ENCODE measurements around the gene HOXC9.

Gene HOXC9

GRCh38 chr12:54004841-54005530 is 5.0 kb downstream of the HOXC9 start:
- Histone ChIP-seq H4K20me1 (ENCODE audit: low read depth, low read length) (no peaks in the 10 kb centered on the region), H3K4me2 (ENCODE audit: low read depth, low read length, poor library complexity, severe bottlenecking) (no peak overlapping the region), H3K27me3 (ENCODE audit: low read length) (no peaks in the 10 kb centered on the region)

GRCh38 chr12:54005531-54005852 is 5.5 kb downstream of the HOXC9 start:
- no peaks in the 10 kb centered on the region for H3K79me2 ChIP-seq (ENCODE audit: insufficient read depth, low read length)
- H3K4me3 ChIP-seq (ENCODE audit: insufficient read depth, low read length, poor library complexity, severe bottlenecking), result no peak overlapping the region
- H3K9me2 ChIP-seq (replicated peaks; ENCODE audit: insufficient read depth, low read length), result no peaks in the 10 kb centered on the region
- no peaks in the 10 kb centered on the region for H3K36me3 ChIP-seq (ENCODE audit: low read length)
- H3K9ac ChIP-seq (ENCODE audit: low read length), result no peak overlapping the region
- no peaks in the 10 kb centered on the region for H3F3A ChIP-seq (ENCODE audit: insufficient read depth)
- no peak overlapping the region for H3K27ac ChIP-seq (ENCODE audit: low read depth, low read length)
- H2AFZ ChIP-seq (ENCODE audit: low read depth, low read length, severe bottlenecking), result no peak overlapping the region
- H3K9me3 ChIP-seq (ENCODE audit: insufficient read depth, low read length), result no peaks in the 10 kb centered on the region
- no peak for TF ChIP-seq CTCF (IDR thresholded peaks at IDR 0.05; ENCODE audit: insufficient read depth, low read length, poor library complexity, severe bottlenecking)
- TF ChIP-seq EZH2phosphoT487 (conservative IDR thresholded peaks at IDR 0.05; ENCODE audit: low read length), result no peak
- H4K20me1 ChIP-seq (ENCODE audit: low read depth, low read length), result no peaks in the 10 kb centered on the region
- H3K4me2 ChIP-seq (ENCODE audit: low read depth, low read length, poor library complexity, severe bottlenecking), result no peak overlapping the region
- H3K27me3 ChIP-seq (ENCODE audit: low read length), result no peaks in the 10 kb centered on the region

More at GRCh38 chr12:54004841-54005530, 5.0 kb downstream of the HOXC9 start:
- no peak overlapping the region for H3K9ac ChIP-seq (ENCODE audit: low read length)
- no peaks in the 10 kb centered on the region for H3K79me2 ChIP-seq (ENCODE audit: insufficient read depth, low read length)
- no peaks in the 10 kb centered on the region for H3F3A ChIP-seq (ENCODE audit: insufficient read depth)
- no peak overlapping the region for H3K27ac ChIP-seq (ENCODE audit: low read depth, low read length)
- no peak overlapping the region for H2AFZ ChIP-seq (ENCODE audit: low read depth, low read length, severe bottlenecking)
- no peak overlapping the region for H3K4me3 ChIP-seq (ENCODE audit: insufficient read depth, low read length, poor library complexity, severe bottlenecking)
- no peaks in the 10 kb centered on the region for H3K9me2 ChIP-seq (replicated peaks; ENCODE audit: insufficient read depth, low read length)
- TF ChIP-seq EZH2phosphoT487 (conservative IDR thresholded peaks at IDR 0.05; ENCODE audit: low read length) (no peak), CTCF (IDR thresholded peaks at IDR 0.05; ENCODE audit: insufficient read depth, low read length, poor library complexity, severe bottlenecking) (no peak)
- no peaks in the 10 kb centered on the region for H3K36me3 ChIP-seq (ENCODE audit: low read length)
- H3K9me3 ChIP-seq (ENCODE audit: insufficient read depth, low read length), result no peaks in the 10 kb centered on the region

- Histone ChIP-seq H3K4me2 (ENCODE audit: low read depth, low read length, poor library complexity, severe bottlenecking) (peak overlapping the region; percentile 62), H3F3A (ENCODE audit: insufficient read depth) (no peaks in the 10 kb centered on the region), H3K9me3 (ENCODE audit: insufficient read depth, low read length) (no peaks in the 10 kb centered on the region), H3K9ac (ENCODE audit: low read length) (peak overlapping the region; percentile 49), H4K20me1 (ENCODE audit: low read depth, low read length) (no peaks in the 10 kb centered on the region), H2AFZ (ENCODE audit: low read depth, low read length, severe bottlenecking) (peak overlapping the region; percentile 92), H3K27me3 (ENCODE audit: low read length) (no peaks in the 10 kb centered on the region), H3K79me2 (ENCODE audit: insufficient read depth, low read length) (no peaks in the 10 kb centered on the region), H3K36me3 (ENCODE audit: low read length) (no peaks in the 10 kb centered on the region), H3K27ac (ENCODE audit: low read depth, low read length) (no peak overlapping the region), H3K4me3 (ENCODE audit: insufficient read depth, low read length, poor library complexity, severe bottlenecking) (no peak overlapping the region), H3K9me2 (replicated peaks; ENCODE audit: insufficient read depth, low read length) (no peaks in the 10 kb centered on the region)
- TF ChIP-seq CTCF (IDR thresholded peaks at IDR 0.05; ENCODE audit: insufficient read depth, low read length, poor library complexity, severe bottlenecking), result peak; percentile 73
- no peak for TF ChIP-seq EZH2phosphoT487 (conservative IDR thresholded peaks at IDR 0.05; ENCODE audit: low read length)
Observed at GRCh38 chr12:54005853-54006558, 6.0 kb downstream of the HOXC9 start.
